ENCODE measurements around the gene WDR64. TPM values are rescaled to one million over a fixed set of nuclear protein-coding genes. Genes with fewer than 3 reads are reported as not detected.
A peak's percentile ranks its signal among the peaks of the same experiment; 100 is the strongest.

WDR64 gene
- total RNA-seq, 1 experiment from 2014 or later: not detected

DNA sequence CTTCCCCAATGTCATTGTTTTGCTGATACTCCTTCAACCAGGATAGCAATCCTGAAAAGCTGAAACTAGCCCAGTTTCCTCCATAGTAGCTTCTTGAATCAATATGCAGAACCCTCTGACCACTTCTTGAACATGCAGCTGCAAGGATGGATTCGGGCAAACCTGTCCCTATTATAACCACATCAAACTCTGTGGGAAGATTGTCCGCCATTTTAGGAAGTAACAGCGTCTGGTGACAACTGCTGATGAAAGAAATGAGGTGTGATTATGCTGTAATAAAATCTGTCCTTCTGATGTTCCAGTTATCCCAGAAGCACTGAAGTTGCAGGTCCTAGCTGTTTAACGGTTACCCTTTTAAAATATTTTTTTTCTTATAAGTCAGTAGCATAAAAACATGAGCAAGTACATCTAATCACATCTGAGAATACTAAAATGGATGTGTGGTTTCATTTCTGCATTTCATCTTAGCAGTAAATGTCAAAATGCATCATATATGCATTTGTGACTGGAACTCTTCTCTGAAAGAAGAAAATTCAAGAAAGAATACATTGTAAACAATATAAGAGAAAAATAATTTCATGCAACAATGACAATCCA lies 16.4 kb upstream of the WDR64 start:
- no peak overlapping the region for H3K9ac ChIP-seq (ENCODE audit: low read length)
- POLR2A ChIA-PET (ENCODE audit: unreplicated experiment): no interaction called here
- H3K9me3 ChIP-seq (ENCODE audit: low read length): no peaks in the 10 kb centered on the region
- no peak overlapping the region for H2AFZ ChIP-seq (ENCODE audit: low read length)
- TF ChIP-seq EZH2 (IDR thresholded peaks at IDR 0.05; ENCODE audit: low read length, unreplicated experiment) (no peak), EZH2phosphoT487 (IDR thresholded peaks at IDR 0.05; ENCODE audit: borderline replicate concordance, low read length) (no peak)
- TF ChIP-seq, protein P1, sequence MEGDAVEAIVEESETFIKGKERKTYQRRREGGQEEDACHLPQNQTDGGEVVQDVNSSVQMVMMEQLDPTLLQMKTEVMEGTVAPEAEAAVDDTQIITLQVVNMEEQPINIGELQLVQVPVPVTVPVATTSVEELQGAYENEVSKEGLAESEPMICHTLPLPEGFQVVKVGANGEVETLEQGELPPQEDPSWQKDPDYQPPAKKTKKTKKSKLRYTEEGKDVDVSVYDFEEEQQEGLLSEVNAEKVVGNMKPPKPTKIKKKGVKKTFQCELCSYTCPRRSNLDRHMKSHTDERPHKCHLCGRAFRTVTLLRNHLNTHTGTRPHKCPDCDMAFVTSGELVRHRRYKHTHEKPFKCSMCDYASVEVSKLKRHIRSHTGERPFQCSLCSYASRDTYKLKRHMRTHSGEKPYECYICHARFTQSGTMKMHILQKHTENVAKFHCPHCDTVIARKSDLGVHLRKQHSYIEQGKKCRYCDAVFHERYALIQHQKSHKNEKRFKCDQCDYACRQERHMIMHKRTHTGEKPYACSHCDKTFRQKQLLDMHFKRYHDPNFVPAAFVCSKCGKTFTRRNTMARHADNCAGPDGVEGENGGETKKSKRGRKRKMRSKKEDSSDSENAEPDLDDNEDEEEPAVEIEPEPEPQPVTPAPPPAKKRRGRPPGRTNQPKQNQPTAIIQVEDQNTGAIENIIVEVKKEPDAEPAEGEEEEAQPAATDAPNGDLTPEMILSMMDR (conservative IDR thresholded peaks at IDR 0.05; ENCODE audit: low read depth, low read length): no peak
- no peak overlapping the region for H3K27ac ChIP-seq (ENCODE audit: low read length)
- peaks cover 30% of the 10 kb centered on the region for H3K4me1 ChIP-seq (ENCODE audit: insufficient read depth, low read length)
- DNase-seq (no peak), ATAC-seq (no peak)
- peaks cover 31% of the 10 kb centered on the region for H3K36me3 ChIP-seq (ENCODE audit: low read depth, low read length)
- CTCF ChIA-PET: no interaction called here
- peaks cover 34% of the 10 kb centered on the region for H4K20me1 ChIP-seq (ENCODE audit: low read length)
- peaks cover 77% of the 10 kb centered on the region for H3K79me2 ChIP-seq (ENCODE audit: low read length)
- no TSS peak for BruUV-seq (replicated peaks)
- intact Hi-C loops (cut with micrococcal nuclease): no loop called here
- no peaks in the 10 kb centered on the region for H3F3A ChIP-seq (ENCODE audit: low read length, unreplicated experiment)
- no peaks in the 10 kb centered on the region for H3K27me3 ChIP-seq (ENCODE audit: low read length)
- no peak overlapping the region for H3K4me2 ChIP-seq (ENCODE audit: low read length)
- no peaks in the 10 kb centered on the region for H3K9me2 ChIP-seq (replicated peaks; ENCODE audit: low read length)
- no peak overlapping the region for H3K4me3 ChIP-seq (ENCODE audit: low read length)

DNA sequence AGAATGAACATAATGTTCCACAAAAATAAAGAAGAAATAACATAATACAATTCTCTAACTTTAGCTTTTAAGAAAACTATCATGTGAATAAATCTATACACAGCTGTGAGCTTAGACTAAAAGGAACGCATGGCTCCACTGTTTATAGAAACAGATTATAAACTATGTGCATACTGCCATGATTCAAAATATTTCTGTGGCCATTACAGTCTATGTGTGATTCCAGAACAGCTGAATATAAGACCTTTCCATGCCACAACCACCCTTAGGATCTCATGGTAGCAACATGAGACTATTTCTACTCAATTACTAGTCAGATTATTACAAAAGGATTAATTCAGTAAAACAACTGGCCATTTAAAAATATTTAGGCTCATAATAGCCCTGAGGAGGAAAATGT lies 15.8 kb upstream of the WDR64 start:
- H3K27me3 ChIP-seq (ENCODE audit: low read length): no peaks in the 10 kb centered on the region
- no peak overlapping the region for H3K27ac ChIP-seq (ENCODE audit: low read length)
- no peak for TF ChIP-seq EZH2 (IDR thresholded peaks at IDR 0.05; ENCODE audit: low read length, unreplicated experiment)
- TF ChIP-seq, protein P1 (conservative IDR thresholded peaks at IDR 0.05; ENCODE audit: low read depth, low read length): no peak
- no peak for TF ChIP-seq EZH2phosphoT487 (IDR thresholded peaks at IDR 0.05; ENCODE audit: borderline replicate concordance, low read length)
- no peak overlapping the region for H3K9ac ChIP-seq (ENCODE audit: low read length)
- ChIA-PET CTCF (no interaction called here), POLR2A (ENCODE audit: unreplicated experiment) (no interaction called here)
- peaks cover 31% of the 10 kb centered on the region for H3K36me3 ChIP-seq (ENCODE audit: low read depth, low read length)
- peaks cover 36% of the 10 kb centered on the region for H3K4me1 ChIP-seq (ENCODE audit: insufficient read depth, low read length)
- no TSS peak for BruUV-seq (replicated peaks)
- peak overlapping the region; percentile 88; the same call in 1 of the 2 replicates for H3K4me2 ChIP-seq (ENCODE audit: low read length)
- no peak for DNase-seq
- peaks cover 34% of the 10 kb centered on the region for H4K20me1 ChIP-seq (ENCODE audit: low read length)
- ATAC-seq: no peak
- no peak overlapping the region for H2AFZ ChIP-seq (ENCODE audit: low read length)
- intact Hi-C loops (cut with micrococcal nuclease): no loop called here
- no peak overlapping the region for H3K4me3 ChIP-seq (ENCODE audit: low read length)
- H3K9me3 ChIP-seq (ENCODE audit: low read length): no peaks in the 10 kb centered on the region
- peaks cover 77% of the 10 kb centered on the region for H3K79me2 ChIP-seq (ENCODE audit: low read length)
- no peaks in the 10 kb centered on the region for H3K9me2 ChIP-seq (replicated peaks; ENCODE audit: low read length)
- peaks cover 5% of the 10 kb centered on the region for H3F3A ChIP-seq (ENCODE audit: low read length, unreplicated experiment)

DNA sequence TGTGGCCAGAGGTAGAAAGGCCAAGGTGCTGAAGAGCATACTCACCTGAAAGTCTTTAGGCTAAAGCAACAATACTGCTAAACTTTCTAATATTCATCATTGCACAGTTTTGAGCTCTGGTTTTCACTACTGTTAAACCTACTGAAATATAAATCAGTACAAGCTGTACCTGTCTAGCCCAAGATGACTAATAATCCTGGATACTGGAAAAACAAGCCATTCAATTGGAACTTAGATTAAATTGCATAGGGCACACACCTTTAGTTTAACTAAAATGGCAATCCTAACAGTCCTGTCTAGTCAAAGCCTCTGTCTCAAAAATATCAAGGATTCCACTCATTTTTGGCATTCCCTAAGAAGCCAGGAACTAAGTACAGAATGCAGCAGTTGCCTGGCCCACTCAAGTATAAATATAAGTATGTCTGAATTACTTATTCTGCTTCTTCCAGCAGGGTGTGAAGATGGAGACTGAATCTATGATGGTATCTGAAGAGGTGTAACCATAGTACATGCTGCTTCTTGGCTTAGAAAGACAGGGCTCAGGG lies 15.0 kb upstream of the WDR64 start:
- Histone ChIP-seq H3K4me2 (ENCODE audit: low read length) (peak overlapping the region; percentile 88), H3K9ac (ENCODE audit: low read length) (no peak overlapping the region), H3F3A (ENCODE audit: low read length, unreplicated experiment) (peaks cover 8% of the 10 kb centered on the region), H4K20me1 (ENCODE audit: low read length) (peaks cover 34% of the 10 kb centered on the region), H3K36me3 (ENCODE audit: low read depth, low read length) (peaks cover 30% of the 10 kb centered on the region), H3K4me3 (ENCODE audit: low read length) (peak overlapping the region; percentile 77), H3K9me3 (ENCODE audit: low read length) (no peaks in the 10 kb centered on the region), H3K27me3 (ENCODE audit: low read length) (no peaks in the 10 kb centered on the region), H2AFZ (ENCODE audit: low read length) (no peak overlapping the region), H3K9me2 (replicated peaks; ENCODE audit: low read length) (no peaks in the 10 kb centered on the region), H3K4me1 (ENCODE audit: insufficient read depth, low read length) (peaks cover 44% of the 10 kb centered on the region), H3K27ac (ENCODE audit: low read length) (no peak overlapping the region), H3K79me2 (ENCODE audit: low read length) (peaks cover 76% of the 10 kb centered on the region)
- CTCF ChIA-PET: interaction anchor here (1.1 kb wide), 1 partner anchor 10 kb away, joined by 3 read pairs; no protein-coding TSS in a partner anchor
- intact Hi-C loops (cut with micrococcal nuclease): no loop called here
- BruUV-seq (replicated peaks): no TSS peak
- TF ChIP-seq EZH2phosphoT487 (IDR thresholded peaks at IDR 0.05; ENCODE audit: borderline replicate concordance, low read length): no peak
- TF ChIP-seq, protein P1 (conservative IDR thresholded peaks at IDR 0.05; ENCODE audit: low read depth, low read length): no peak
- TF ChIP-seq EZH2 (IDR thresholded peaks at IDR 0.05; ENCODE audit: low read length, unreplicated experiment): no peak
- DNase-seq: peak; percentile 78
- no peak for ATAC-seq
- POLR2A ChIA-PET (ENCODE audit: unreplicated experiment): no interaction called here
